ENCODE results near the gene KIRREL1. TPM values are rescaled to one million over a fixed set of nuclear protein-coding genes. Genes with fewer than 3 reads are reported as not detected.

Gene KIRREL1
- total and polyA plus RNA-seq, 2 experiments from 2014 or later = 8.2 to 33.2 TPM

DNA sequence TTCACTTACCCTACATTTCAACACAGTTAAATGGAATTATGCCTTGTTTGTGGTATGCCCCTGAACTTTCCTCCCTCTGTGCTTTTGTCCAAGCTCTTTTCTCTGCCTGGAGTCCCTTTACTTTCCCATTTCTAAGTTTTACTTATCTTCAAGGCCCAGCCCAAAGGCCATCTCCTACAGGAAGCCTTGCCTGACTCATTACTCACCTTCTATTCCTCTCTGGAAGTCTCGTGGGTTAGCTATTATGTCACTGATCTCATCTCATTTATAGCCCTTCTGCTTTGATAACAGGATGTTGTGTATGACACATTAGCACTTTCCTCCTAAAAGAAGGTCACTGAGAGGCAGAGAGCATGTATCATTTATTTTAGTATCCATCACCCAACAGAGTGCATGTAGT lies 108.5 kb downstream of the KIRREL1 start:
- Histone ChIP-seq H3K4me1 (ENCODE audit: low read depth) (no peaks in the 10 kb centered on the region), H3K36me3 (no peaks in the 10 kb centered on the region), H3K27me3 (no peaks in the 10 kb centered on the region), H3K27ac (no peak overlapping the region), H3K4me3 (no peak overlapping the region), H3K9me3 (ENCODE audit: low read depth) (no peaks in the 10 kb centered on the region)
- TF ChIP-seq, protein P1, sequence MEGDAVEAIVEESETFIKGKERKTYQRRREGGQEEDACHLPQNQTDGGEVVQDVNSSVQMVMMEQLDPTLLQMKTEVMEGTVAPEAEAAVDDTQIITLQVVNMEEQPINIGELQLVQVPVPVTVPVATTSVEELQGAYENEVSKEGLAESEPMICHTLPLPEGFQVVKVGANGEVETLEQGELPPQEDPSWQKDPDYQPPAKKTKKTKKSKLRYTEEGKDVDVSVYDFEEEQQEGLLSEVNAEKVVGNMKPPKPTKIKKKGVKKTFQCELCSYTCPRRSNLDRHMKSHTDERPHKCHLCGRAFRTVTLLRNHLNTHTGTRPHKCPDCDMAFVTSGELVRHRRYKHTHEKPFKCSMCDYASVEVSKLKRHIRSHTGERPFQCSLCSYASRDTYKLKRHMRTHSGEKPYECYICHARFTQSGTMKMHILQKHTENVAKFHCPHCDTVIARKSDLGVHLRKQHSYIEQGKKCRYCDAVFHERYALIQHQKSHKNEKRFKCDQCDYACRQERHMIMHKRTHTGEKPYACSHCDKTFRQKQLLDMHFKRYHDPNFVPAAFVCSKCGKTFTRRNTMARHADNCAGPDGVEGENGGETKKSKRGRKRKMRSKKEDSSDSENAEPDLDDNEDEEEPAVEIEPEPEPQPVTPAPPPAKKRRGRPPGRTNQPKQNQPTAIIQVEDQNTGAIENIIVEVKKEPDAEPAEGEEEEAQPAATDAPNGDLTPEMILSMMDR (IDR thresholded peaks at IDR 0.05; ENCODE audit: low read depth, low read length) = no peak
- DNase-seq (ENCODE audit: low read depth in 1 of 2, low spot score in 1 of 2) = peak in 1 of 2 donors; percentile 19

DNA sequence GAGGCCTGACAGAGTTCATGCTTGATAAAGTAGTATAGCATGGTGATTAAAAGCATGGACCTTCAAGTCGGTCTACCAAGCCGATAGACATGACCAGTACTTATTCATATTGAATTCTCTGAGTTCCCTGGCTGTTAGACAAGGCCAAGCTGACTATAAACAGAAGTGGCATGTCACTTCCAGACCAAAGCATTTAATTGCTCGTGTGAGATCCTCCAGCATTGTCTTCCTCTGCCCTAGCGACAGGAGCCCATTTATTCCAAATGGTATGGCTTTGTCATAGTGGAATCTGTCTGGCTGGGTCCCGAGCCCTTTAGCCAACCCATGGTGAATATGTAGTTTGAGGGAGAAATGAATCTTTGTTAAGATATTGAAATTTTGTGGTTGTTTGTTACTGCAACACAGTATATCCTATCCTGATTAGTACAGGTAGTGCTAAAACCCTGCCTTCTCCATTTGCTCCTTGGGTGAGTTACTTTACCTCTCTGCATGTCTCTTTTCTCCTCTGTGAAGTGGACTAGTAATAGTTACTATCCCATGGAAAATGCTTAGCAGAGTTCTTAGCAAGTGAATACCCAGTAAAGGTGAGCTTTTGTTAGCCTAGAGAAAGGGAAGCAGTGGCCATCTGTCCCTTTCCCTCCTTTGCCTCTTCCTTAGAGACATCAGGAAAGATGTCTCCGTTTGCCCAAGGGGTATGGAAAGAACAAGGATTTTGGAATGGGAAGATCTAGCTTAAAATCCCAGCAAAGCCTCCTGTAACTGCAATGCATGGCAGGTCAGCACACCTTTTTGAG lies 109.6 kb downstream of the KIRREL1 start:
- TF ChIP-seq, protein P1 (IDR thresholded peaks at IDR 0.05; ENCODE audit: low read depth, low read length) = no peak
- Histone ChIP-seq H3K27me3 (no peaks in the 10 kb centered on the region), H3K4me1 (ENCODE audit: low read depth) (no peaks in the 10 kb centered on the region), H3K27ac (no peak overlapping the region), H3K4me3 (no peak overlapping the region), H3K9me3 (ENCODE audit: low read depth) (no peaks in the 10 kb centered on the region), H3K36me3 (no peaks in the 10 kb centered on the region)
- DNase-seq (ENCODE audit: low read depth in 1 of 2, low spot score in 1 of 2) = no peak

DNA sequence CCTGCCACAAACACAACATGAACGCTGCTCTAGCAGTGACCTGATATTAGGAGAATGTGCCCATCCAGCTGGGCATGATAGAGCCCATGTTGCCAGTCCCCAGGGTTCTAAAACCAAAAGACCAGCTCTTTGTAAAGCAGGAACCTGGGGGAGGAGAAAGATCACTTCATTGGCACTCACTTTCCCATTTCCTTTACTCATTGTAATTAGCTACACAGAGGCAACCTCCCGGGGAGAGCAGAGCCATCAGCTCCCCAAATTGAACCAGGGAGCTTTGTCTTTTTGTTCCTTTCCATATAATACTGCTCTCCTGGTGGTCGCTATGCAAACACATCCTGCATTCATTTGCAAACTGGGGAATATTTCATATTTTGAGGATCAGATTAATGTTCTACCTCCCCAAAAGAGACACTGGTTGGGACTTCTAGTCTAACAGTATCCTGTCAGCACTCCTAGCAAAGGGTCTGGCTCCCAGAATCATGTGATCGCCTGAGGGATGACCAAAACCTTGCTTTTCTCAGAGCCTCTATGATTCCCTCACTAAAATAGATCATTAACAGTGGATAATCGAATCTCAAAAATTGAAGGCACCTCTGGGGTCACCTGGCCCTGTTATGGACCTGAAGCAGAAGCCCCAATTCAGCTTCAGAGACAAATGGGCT lies 110.5 kb downstream of the KIRREL1 start:
- Histone ChIP-seq H3K4me1 (ENCODE audit: low read depth) (no peaks in the 10 kb centered on the region), H3K4me3 (no peak overlapping the region), H3K27ac (no peak overlapping the region), H3K36me3 (no peaks in the 10 kb centered on the region), H3K27me3 (no peaks in the 10 kb centered on the region), H3K9me3 (ENCODE audit: low read depth) (no peaks in the 10 kb centered on the region)
- no peak for DNase-seq (ENCODE audit: low read depth in 1 of 2, low spot score in 1 of 2)
- TF ChIP-seq, protein P1 (IDR thresholded peaks at IDR 0.05; ENCODE audit: low read depth, low read length) = no peak

DNA sequence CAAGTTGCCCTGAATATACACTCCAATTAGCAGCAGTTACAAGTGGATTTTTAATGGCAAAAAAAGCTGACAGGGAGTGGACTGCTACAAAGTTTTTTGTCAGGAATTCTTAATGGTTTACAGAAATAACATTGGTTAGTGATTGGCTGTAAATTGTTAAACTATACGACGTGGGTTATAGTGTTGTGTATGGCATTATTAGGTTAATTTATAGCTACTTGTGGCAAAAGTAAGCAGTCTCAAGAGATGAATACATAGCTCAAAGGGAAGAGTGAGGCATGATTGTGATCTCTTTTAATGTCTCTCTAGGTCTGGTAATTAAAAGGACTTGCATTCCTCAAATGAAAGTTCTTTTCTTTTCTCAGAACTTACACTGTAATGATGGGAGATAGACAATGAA lies 111.4 kb downstream of the KIRREL1 start:
- H3K4me1 ChIP-seq (ENCODE audit: low read depth) = no peaks in the 10 kb centered on the region
- H3K27ac ChIP-seq = no peak overlapping the region
- no peak for DNase-seq (ENCODE audit: low read depth in 1 of 2, low spot score in 1 of 2)
- H3K9me3 ChIP-seq (ENCODE audit: low read depth) = no peaks in the 10 kb centered on the region
- no peaks in the 10 kb centered on the region for H3K36me3 ChIP-seq
- no peaks in the 10 kb centered on the region for H3K27me3 ChIP-seq
- TF ChIP-seq, protein P1 (IDR thresholded peaks at IDR 0.05; ENCODE audit: low read depth, low read length) = no peak
- H3K4me3 ChIP-seq = no peak overlapping the region

DNA sequence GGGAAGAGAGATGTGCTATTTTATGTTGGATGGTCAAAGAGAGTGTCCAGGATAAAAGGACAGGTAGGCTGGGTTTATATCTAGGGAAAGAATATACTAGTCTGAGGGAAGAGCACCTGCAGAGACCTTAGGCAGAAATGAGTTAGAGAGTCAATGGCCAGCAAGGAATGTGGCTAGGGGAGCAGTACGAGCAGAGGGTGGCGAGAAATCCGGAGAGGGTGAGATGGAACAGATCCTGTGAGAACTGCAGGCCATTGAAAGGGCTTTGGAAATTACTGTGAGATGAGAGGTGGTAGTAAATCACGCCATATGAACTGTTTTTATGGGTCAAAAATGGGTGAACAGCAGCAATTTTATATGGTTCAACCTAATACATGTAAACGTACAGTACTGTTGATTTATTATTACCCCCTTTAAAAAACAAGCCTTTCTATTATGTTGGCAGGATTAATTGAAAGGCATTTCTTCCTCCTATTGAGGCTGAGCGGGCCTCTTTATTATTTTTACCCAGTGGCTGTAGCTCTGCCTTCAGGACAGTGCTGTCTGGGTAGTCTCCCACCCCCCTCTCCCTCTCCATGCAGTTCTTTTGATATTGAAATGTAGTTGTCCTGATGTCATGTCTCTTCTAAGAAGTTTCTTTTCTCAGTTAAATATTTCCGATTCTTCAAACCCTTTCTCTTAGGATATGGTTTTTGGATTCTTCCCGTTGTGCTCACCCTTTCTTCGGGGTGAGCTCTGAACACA lies 112.1 kb downstream of the KIRREL1 start:
- H3K27ac ChIP-seq = no peak overlapping the region
- no peaks in the 10 kb centered on the region for H3K9me3 ChIP-seq (ENCODE audit: low read depth)
- no peak overlapping the region for H3K4me3 ChIP-seq
- no peaks in the 10 kb centered on the region for H3K36me3 ChIP-seq
- no peaks in the 10 kb centered on the region for H3K4me1 ChIP-seq (ENCODE audit: low read depth)
- DNase-seq (ENCODE audit: low read depth in 1 of 2, low spot score in 1 of 2) = no peak
- TF ChIP-seq, protein P1 (IDR thresholded peaks at IDR 0.05; ENCODE audit: low read depth, low read length) = no peak
- H3K27me3 ChIP-seq = no peaks in the 10 kb centered on the region

Measured in cardiac muscle cell (in vitro differentiated cells and primary cell).